Prostate gland (tissue), 2 donors: ENCODE data around the gene TMEM220. TPM values are rescaled to one million over a fixed set of nuclear protein-coding genes. Genes with fewer than 3 reads are reported as not detected.

Experiments used
- DNase-seq: peaks from one replicate; pipeline ENCODE4 v3.0.0-alpha.2; 2019; ENCODE audit warnings: low spot score
- H3K27ac ChIP-seq, 2 donors: fragments of 200-600 bp; sonication (generic); 2 replicates each; pipeline ENCODE4 v1.5.1; 2017 to 2019
- H3K27me3 ChIP-seq: fragments of 200-600 bp; sonication (generic); replicated peaks from 2 replicates; pipeline ENCODE4 v1.5.1; 2019; ENCODE audit not compliant: insufficient read depth
- H3K36me3 ChIP-seq, 2 donors: fragments of 200-600 bp; sonication (generic); 1 replicate in 1 of 2; 2 replicates in 1 of 2; pipeline versions ENCODE4 v1.5.1 to v1.8.1; 2017 to 2019
- H3K4me1 ChIP-seq: fragments of 200-600 bp; sonication (generic); replicated peaks from 2 replicates; pipeline ENCODE4 v1.5.1; 2019
- H3K4me3 ChIP-seq, 2 donors: fragments of 200-600 bp; sonication (generic); 2 replicates each; pipeline ENCODE4 v1.5.1; 2017 to 2019
- H3K9me3 ChIP-seq: fragments of 200-600 bp; sonication (generic); 2 replicates; pipeline ENCODE4 v1.5.1; 2017
- CTCF ChIP-seq, 4 experiments: fragments of 200-600 bp in 2 of 4; fragments of 450-650 bp in 2 of 4; sonication (generic) in 2 of 4; IDR thresholded peaks; 1 replicate in 3 of 4; 2 replicates in 1 of 4; pipeline ENCODE4 v1.5.1; 2016 to 2019; ENCODE audit warnings: antibody characterized with exemption in 4 of 4, mild to moderate bottlenecking in 2 of 4, moderate library complexity in 2 of 4
- POLR2A ChIP-seq: fragments of 450-650 bp; IDR thresholded peaks from one replicate; pipeline ENCODE4 v1.6.1; 2016; ENCODE audit warnings: antibody characterized with exemption, mild to moderate bottlenecking
- POLR2AphosphoS5 ChIP-seq: sonication (generic); formaldehyde crosslinking; IDR thresholded peaks from one replicate; pipeline ENCODE4 v1.6.1; 2017; ENCODE audit warnings: antibody characterized with exemption
- WGBS: methylation state at CpG from one replicate; pipeline ENCODE4 v1.1.5; 2018; 5-methylcytosine and 5-hydroxymethylcytosine counted together
- intact Hi-C: fragments of 100-400 bp; cut with DNase I; formaldehyde crosslinking; loops from one replicate; pipeline ENCODE4 v1.14.2; 2022
- total RNA-seq, 2 donors: library from RNA; depleted of rRNA; stranded (reverse); fragments of >200 nt; gene quantifications; one replicate each; pipeline ENCODE4 v1.1.0, GENCODE V29; 2016

TMEM220 gene
- total RNA-seq, 2 donors from 2014 or later: 18.4 to 30.1 TPM

- WGBS: 91% methylated on average over 1 of the region's 1 CpG
- no peaks in the 10 kb centered on the region for H3K9me3 ChIP-seq
- no peaks in the 10 kb centered on the region for H3K27me3 ChIP-seq
- no peaks in the 10 kb centered on the region for H3K36me3 ChIP-seq
- intact Hi-C loops: no loop called here
- TF ChIP-seq POLR2A (no peak), CTCF (IDR thresholded peaks at IDR 0.05) (no peak), POLR2AphosphoS5 (no peak)
- no peak overlapping the region for H3K27ac ChIP-seq
- no peak overlapping the region for H3K4me3 ChIP-seq
- no peak for DNase-seq
- H3K4me1 ChIP-seq: no peaks in the 10 kb centered on the region
Measured at GRCh38 chr17:10718547-10718946, 11.3 kb downstream of the TMEM220 start.

GRCh38 chr17:10716218-10716617 is 13.6 kb downstream of the TMEM220 start:
- Histone ChIP-seq H3K9me3 (no peaks in the 10 kb centered on the region), H3K27me3 (no peaks in the 10 kb centered on the region), H3K27ac (no peak overlapping the region), H3K36me3 (peaks cover 0 to 8% of the 10 kb centered on the region in 2 donors), H3K4me3 (no peak overlapping the region), H3K4me1 (no peaks in the 10 kb centered on the region)
- WGBS: 87% methylated on average over 10 of the region's 10 CpGs
- no peak for DNase-seq
- no peak for TF ChIP-seq POLR2A
- no peak for TF ChIP-seq POLR2AphosphoS5
- no peak for TF ChIP-seq CTCF (IDR thresholded peaks at IDR 0.05)
- intact Hi-C loops: no loop called here

- WGBS: 90% methylated on average over 2 of the region's 2 CpGs
- H3K4me1 ChIP-seq: no peaks in the 10 kb centered on the region
- no peak for DNase-seq
- H3K36me3 ChIP-seq: peaks cover 0 to 10% of the 10 kb centered on the region in 2 donors
- H3K27me3 ChIP-seq: no peaks in the 10 kb centered on the region
- no peak overlapping the region for H3K4me3 ChIP-seq
- intact Hi-C loops: no loop called here
- no peaks in the 10 kb centered on the region for H3K9me3 ChIP-seq
- no peak overlapping the region for H3K27ac ChIP-seq
- TF ChIP-seq CTCF (IDR thresholded peaks at IDR 0.05) (no peak), POLR2A (no peak), POLR2AphosphoS5 (no peak)
Measured at GRCh38 chr17:10713318-10713717, 16.5 kb downstream of the TMEM220 start.

- intact Hi-C loops: no loop called here
- H3K4me1 ChIP-seq: no peaks in the 10 kb centered on the region
- H3K27ac ChIP-seq: no peak overlapping the region
- no peaks in the 10 kb centered on the region for H3K9me3 ChIP-seq
- peaks cover 0 to 3% of the 10 kb centered on the region in 2 donors for H3K36me3 ChIP-seq
- TF ChIP-seq CTCF (IDR thresholded peaks at IDR 0.05) (no peak), POLR2A (no peak), POLR2AphosphoS5 (no peak)
- H3K4me3 ChIP-seq: no peak overlapping the region
- H3K27me3 ChIP-seq: no peaks in the 10 kb centered on the region
- DNase-seq: no peak
- WGBS: 91% methylated on average over 5 of the region's 5 CpGs
Measured at GRCh38 chr17:10705727-10706126, 24.1 kb downstream of the TMEM220 start.

GRCh38 chr17:10702574-10702973 is 27.2 kb downstream of the TMEM220 start:
- Histone ChIP-seq H3K4me1 (peaks cover 3% of the 10 kb centered on the region), H3K9me3 (no peaks in the 10 kb centered on the region), H3K4me3 (no peak overlapping the region), H3K27ac (no peak overlapping the region), H3K36me3 (peaks cover 0 to 3% of the 10 kb centered on the region in 2 donors), H3K27me3 (no peaks in the 10 kb centered on the region)
- TF ChIP-seq POLR2AphosphoS5 (no peak), POLR2A (no peak), CTCF (IDR thresholded peaks at IDR 0.05) (no peak)
- WGBS: 77% methylated on average over 2 of the region's 2 CpGs
- intact Hi-C loops: no loop called here
- DNase-seq: no peak
